ENCODE measurements around the gene UBA1. TPM values are rescaled to one million over a fixed set of nuclear protein-coding genes. Genes with fewer than 3 reads are reported as not detected.

The UBA1 gene
- total RNA-seq, 2 donors from 2014 or later = 236 to 259 TPM

DNA sequence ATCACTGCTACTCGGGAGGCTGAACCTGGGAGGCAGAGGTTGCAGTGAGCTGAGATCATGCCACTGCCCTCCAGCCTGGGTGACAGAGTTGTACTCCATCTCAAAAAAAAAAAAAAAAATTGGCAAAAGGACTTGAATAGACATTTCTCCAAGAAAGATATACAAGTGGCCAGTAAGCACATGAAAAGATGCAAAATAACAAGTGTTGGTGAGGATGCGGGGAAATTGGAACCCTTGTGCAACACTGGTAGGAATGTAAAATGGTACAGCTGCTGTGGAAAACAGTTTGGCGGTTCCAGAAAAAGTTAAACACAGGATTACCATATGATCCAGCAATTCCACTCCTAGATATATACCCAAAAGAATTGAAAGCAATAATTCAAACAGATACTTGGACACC lies 29.2 kb upstream of the UBA1 start:
- Mint-ChIP-seq H3K27ac (no peak overlapping the region), H3K36me3 (no peaks in the 10 kb centered on the region), H3K9me3 (no peaks in the 10 kb centered on the region)
- DNase-seq (ENCODE audit: low spot score in 2 of 2) = no peak
- no peak for ATAC-seq

DNA sequence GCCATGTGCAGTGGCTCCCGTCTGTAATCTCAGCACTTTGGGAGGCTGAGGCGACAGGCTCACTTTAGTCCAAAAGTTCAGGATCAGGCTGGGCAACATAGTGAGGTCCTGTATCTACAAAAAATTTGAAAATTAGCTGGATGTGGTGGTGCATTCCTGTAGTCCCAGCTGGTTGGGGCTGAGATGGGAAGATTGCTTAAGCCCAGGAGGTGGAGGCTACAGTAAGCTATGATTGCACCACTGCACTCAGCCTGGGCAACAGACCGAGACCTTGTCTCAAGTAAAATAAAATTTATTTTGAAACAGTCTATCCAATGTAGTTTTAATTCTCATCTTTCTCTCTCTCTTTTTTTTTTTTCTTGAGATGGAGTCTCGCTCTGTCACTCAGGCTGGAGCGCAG lies 27.5 kb upstream of the UBA1 start:
- no peaks in the 10 kb centered on the region for H3K9me3 Mint-ChIP-seq
- no peak for DNase-seq (ENCODE audit: low spot score in 2 of 2)

DNA sequence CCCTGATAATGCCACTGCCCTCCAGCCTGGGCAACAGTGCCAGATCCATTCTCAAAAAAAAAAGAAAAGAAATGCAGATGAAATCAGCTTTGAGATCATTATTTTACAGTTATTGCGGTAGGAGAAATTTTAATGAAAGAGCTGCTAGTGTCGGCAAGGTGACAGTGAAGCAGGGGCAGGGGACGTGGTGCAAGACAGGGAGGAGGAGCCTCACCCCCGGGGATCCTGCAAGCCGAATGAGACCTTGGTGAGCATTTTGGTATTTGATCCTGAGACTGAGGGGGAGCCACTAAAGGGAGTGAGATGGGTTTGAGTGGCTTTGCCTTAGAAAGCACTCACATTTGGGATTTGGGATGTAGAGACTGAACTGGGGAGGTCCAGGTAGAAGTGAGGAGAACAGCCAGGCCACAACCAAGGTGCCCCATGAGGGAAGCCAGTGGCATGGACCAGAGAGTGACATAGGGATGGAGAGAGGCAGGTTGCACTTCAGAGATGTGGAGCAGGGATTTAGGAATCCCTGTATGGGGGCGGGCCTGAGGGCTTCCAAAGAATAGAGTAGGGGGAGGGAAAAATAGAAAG lies 25.0 kb upstream of the UBA1 start:
- Mint-ChIP-seq H3K27ac (peak overlapping the region in 1 of 2 donors; percentile 93), H3K36me3 (no peaks in the 10 kb centered on the region), H3K9me3 (no peaks in the 10 kb centered on the region)
- ATAC-seq (no peak), DNase-seq (ENCODE audit: low spot score in 2 of 2) (no peak)

More for the DNA sequence above, 27.5 kb upstream of the UBA1 start:
- H3K27ac Mint-ChIP-seq = no peak overlapping the region
- H3K36me3 Mint-ChIP-seq = no peaks in the 10 kb centered on the region
- no peak for ATAC-seq

DNA sequence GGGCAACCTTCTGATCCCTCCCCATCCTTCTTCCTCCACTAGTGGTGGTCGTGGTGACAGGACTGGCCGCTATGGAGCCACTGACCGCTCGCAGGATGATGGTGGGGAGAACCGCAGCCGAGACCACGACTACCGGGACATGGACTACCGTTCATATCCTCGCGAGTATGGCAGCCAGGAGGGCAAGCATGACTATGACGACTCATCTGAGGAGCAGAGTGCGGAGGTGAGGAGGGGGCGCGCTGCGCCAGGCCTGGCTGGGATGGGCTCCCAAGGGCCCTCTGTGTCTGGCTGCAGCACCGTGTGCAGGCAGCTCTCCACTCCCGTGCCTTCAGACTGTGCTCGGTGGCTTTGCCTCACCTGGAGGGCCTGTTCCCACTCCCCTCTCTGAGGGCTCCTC lies 24.4 kb upstream of the UBA1 start:
- Mint-ChIP-seq H3K27ac (no peak overlapping the region), H3K9me3 (no peaks in the 10 kb centered on the region), H3K36me3 (no peaks in the 10 kb centered on the region)
- ATAC-seq (no peak), DNase-seq (ENCODE audit: low spot score in 2 of 2) (no peak)

DNA sequence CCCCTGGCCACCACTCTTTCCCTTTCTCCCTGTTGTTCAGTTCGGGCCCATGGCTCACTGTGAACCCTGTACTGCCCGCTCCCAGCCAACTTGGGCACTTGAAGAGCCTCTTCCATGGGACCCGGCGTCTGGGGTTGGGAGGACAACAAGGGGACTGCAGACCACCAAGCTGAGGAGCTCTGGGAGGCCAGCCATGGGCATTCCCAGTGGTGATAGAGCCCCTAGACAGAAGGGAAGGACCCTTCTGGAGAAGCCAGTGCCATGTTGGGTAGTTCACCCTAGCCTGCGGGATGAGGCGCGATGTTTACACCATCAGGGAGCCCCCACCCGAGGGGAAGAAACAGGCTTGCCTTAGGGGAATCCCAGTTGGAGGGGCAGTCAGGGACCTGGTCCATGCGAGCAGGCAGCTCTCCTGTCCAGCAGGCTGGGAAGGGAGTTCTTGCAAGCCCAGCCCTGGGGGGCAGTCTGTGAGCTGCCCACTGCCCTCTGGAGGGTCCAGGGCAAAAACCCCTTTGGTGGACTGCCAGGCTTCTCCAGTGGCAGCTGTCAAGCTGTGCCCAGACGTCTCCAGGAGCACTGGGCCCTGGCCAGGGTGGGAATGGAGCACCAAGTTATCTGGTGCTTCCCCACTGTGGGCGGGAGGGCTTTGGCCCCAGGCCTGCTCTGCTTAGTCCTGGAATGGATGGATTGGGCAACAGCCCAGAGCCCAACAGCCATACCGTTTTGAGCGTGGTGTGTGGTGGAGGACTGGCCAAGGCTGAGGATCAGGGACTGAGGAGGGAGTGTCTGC lies 23.7 kb upstream of the UBA1 start:
- ATAC-seq (no peak), DNase-seq (ENCODE audit: low spot score in 2 of 2) (no peak)
- H3K36me3 Mint-ChIP-seq = no peaks in the 10 kb centered on the region
- H3K27ac Mint-ChIP-seq = no peak overlapping the region
- H3K9me3 Mint-ChIP-seq = no peaks in the 10 kb centered on the region

DNA sequence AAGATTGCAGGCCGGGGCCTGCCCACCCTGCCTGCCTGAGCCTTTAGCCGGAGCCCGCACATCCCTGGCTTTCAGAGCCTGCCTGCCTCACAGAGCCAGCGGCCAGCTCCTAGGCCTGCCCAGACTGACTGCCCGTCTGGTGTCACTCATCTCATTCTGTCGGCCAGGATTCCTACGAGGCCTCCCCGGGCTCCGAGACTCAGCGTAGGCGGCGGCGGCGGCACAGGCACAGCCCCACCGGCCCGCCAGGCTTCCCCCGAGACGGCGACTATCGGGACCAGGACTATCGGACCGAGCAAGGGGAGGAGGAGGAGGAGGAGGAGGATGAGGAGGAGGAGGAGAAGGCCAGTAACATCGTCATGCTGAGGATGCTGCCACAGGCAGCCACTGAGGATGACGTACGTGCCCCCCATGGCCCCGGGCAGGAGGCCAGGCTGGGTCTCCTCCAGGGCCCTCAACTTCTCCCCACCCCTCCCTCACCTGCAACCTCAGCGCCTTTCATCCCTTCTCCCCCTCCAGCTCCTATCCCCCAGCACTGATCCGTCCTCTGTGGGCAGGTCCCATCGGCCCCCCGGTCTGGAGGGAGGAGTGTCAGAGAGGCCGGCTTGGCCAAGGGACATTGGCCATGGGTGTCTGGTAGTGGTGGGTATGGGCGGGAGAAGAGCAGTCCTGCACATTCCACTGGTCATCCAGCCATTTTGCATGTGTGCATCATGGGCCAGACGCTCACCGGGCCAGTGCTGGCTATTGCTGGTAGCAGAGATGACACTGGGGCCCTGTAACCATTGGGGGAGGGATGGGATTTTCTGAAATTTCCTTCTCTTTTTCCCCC lies 22.6 kb upstream of the UBA1 start:
- H3K36me3 Mint-ChIP-seq = no peaks in the 10 kb centered on the region
- no peak overlapping the region for H3K27ac Mint-ChIP-seq
- no peaks in the 10 kb centered on the region for H3K9me3 Mint-ChIP-seq
- no peak for DNase-seq (ENCODE audit: low spot score in 2 of 2)
- ATAC-seq = no peak

DNA sequence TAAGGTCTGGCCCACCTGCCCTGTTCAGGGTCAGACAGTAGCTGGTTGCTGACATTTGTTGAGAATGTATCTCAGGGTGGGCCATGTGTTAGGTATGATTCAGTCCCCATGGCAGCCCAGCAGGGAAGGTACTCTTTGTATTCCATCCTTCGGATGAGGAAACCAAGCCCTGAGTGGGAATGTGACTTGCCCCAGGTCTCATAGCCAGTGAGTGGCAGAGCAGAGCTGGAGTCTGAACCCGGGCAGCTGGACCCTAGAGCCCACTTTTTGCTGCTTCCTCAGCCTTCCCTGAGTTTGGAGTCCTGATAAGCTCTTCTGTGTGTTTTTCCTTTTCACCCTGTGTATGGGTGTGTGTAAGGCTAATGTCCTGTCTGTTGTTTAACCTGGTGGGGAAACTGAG lies 21.6 kb upstream of the UBA1 start:
- H3K36me3 Mint-ChIP-seq = no peaks in the 10 kb centered on the region
- DNase-seq (ENCODE audit: low spot score in 2 of 2) (no peak), ATAC-seq (no peak)
- peak overlapping the region in 1 of 2 donors; percentile 68 for H3K27ac Mint-ChIP-seq
- no peaks in the 10 kb centered on the region for H3K9me3 Mint-ChIP-seq

DNA sequence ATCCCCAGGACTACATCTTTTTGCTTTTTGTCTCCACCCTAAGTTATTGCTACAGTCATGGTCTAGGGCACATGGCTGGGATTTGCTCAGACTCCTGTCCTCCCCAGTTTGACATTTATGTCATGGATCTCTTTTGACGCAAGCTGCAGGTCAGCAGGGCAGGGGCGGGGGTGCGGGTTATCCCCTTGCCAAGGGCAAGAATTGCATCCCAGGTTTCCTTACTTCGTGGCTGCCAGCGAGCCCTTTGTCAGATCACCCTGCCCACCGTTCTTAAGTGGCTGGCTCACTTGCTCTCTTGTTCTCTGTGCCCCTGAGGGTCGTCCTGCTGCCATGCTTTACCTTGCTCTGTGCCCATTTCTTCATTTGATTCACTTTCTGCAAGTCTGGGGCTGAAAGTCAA lies 21.1 kb upstream of the UBA1 start:
- no peaks in the 10 kb centered on the region for H3K36me3 Mint-ChIP-seq

DNA sequence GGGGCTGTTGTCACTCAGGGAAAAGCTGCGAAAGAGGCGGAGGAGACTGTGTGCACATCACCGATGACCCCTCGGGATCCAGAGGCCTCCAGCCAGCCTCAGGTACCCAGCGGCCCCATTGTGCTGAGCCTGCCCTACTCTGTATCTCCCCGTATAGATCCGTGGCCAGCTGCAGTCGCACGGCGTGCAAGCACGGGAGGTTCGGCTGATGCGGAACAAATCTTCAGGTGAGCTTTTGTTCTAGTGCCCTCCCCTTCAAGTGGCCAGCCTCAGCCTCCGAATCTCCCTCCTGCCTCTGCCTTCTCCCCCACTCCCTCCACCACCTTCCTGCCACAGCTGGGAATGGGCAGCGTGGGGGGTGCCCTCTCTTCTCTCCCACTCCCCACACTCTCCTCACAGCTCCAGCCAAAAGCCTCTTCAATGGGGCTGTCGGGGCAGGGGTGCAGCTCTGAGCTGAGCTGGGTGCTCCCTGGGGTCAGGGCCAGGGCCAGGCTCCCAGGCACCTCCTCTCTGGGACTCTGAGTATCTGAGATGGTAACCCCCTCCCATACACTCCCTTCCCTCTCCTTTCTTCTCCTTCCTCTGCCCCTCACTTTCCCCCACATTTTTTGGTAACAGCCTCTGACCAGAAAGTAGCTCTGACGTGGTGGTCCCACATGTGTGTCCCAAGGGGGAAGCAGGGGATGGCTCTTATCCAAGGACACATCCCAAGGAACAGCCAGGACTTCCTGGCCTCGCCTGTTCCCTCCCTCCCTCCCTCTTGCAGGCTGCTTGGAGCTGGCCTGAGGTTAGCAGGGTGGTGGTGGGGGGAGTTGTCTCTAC lies 20.4 kb upstream of the UBA1 start:
- H3K36me3 Mint-ChIP-seq = no peaks in the 10 kb centered on the region
- ATAC-seq (no peak), DNase-seq (ENCODE audit: low spot score in 2 of 2) (no peak)
- H3K27ac Mint-ChIP-seq = no peak overlapping the region
- H3K9me3 Mint-ChIP-seq = no peaks in the 10 kb centered on the region

More for the DNA sequence above, 21.1 kb upstream of the UBA1 start:
- no peak for DNase-seq (ENCODE audit: low spot score in 2 of 2)
- H3K27ac Mint-ChIP-seq = no peak overlapping the region
- no peak for ATAC-seq
- H3K9me3 Mint-ChIP-seq = no peaks in the 10 kb centered on the region

DNA sequence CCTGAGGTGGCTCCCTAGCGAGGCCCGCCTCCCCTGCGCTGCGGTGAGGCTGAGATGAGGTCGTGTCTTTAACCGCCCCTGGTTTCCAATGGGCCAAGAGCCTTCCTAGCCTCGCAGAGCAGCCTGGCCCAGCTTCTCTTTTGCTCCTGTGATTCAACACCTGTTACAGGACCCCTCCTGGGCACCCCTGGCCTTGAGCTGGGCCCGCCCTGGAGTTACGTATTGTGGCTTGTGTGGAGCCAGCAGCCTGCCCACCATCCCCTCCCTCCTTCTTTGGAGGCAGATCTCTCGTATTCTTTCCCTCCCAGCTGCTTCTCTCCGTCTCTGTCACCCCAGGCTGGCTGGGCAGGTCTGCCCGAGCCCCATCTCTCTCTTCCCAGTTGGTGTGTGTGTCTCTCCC lies 19.3 kb upstream of the UBA1 start:
- no peaks in the 10 kb centered on the region for H3K9me3 Mint-ChIP-seq
- H3K36me3 Mint-ChIP-seq = no peaks in the 10 kb centered on the region
- H3K27ac Mint-ChIP-seq = no peak overlapping the region
- no peak for DNase-seq (ENCODE audit: low spot score in 2 of 2)
- ATAC-seq = no peak

DNA sequence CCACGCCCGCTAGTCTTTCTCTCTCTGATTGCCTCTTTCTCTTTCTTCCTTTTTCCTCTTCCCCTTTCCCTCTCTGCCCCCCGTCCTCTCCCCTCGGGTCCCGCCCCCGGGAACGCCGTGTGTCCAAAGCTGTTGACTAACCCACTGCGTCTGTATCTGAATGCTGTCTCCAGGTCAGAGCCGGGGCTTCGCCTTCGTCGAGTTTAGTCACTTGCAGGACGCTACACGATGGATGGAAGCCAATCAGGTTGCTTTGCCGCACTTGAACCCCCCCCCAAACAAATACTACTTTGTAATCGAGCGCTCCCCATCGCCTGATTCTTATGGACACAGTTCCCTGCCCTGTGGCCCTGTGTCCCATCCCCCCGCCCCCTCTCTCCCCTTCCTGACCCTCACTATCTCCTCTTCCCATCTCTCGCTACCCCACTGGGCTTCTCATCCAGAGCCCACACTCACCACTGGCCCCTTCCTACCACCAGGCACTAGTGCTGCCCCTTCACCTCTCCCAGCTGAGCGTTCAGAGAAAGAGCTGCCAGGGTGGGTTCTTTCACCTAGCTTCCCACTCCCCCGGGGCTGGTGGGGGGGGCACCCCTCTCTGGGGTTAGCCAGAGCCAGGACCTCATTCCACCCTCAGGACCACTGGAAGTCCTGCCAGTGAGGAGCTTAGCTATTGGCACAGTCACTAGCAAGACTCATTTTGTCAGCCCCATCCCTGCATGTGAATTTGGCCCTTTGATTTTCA lies 18.6 kb upstream of the UBA1 start:
- H3K27ac Mint-ChIP-seq = no peak overlapping the region
- H3K36me3 Mint-ChIP-seq = no peaks in the 10 kb centered on the region
- ATAC-seq (no peak), DNase-seq (ENCODE audit: low spot score in 2 of 2) (no peak)
- H3K9me3 Mint-ChIP-seq = no peaks in the 10 kb centered on the region

DNA sequence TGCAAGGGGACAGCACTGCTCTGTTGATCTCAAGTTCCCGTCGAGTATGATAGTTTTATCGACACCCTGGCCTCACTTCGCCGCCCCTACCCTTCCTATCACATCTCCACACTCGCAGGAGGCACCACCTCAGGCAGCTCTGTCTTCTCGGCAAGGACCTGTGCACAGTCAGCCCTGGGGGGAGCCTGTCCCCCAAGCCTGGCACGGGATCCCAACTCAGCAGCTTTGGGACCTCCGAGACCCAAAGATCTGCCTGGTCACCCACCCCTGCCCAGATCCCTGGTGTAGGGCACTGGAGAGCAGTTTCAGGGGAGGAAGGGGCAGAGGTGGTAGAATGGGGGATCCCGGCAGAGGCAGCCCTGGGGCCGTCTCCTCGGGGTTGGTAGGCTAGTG lies 18.0 kb upstream of the UBA1 start:
- Mint-ChIP-seq H3K36me3 (no peaks in the 10 kb centered on the region), H3K27ac (no peak overlapping the region), H3K9me3 (no peaks in the 10 kb centered on the region)
- no peak for ATAC-seq
- DNase-seq (ENCODE audit: low spot score in 2 of 2) = no peak

DNA sequence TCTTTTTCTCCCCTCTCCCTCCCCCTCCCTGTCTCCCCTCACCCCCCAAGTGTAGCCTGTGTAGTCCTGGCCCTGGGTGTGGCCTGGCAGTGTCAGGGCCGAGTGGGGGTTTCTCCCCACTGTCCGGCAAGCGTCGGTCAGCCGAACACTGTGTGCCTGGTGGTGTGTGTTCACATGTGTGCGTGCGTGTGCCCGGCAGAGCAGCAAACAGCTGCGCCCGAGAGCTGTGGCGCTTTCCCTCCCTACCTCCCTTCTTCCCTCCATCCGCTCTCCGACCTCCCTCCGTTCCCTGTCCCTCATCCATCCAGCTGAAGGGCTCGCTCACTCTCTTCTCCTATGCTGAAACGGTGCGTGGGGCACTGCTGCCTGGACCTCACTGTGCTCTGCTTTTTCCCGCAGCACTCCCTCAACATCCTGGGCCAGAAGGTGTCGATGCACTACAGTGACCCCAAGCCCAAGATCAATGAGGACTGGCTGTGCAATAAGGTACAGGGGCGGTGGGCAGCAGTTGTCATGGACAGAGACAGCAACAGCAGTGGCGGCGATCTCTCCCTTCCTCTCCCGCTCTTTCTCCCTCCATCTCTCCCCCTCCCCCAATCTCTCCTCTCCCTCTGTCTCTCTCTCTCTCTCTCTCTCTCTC lies 17.4 kb upstream of the UBA1 start:
- no peaks in the 10 kb centered on the region for H3K9me3 Mint-ChIP-seq
- H3K36me3 Mint-ChIP-seq = no peaks in the 10 kb centered on the region
- DNase-seq (ENCODE audit: low spot score in 2 of 2) (no peak), ATAC-seq (no peak)
- peak overlapping the region in 1 of 2 donors; percentile 36 for H3K27ac Mint-ChIP-seq

DNA sequence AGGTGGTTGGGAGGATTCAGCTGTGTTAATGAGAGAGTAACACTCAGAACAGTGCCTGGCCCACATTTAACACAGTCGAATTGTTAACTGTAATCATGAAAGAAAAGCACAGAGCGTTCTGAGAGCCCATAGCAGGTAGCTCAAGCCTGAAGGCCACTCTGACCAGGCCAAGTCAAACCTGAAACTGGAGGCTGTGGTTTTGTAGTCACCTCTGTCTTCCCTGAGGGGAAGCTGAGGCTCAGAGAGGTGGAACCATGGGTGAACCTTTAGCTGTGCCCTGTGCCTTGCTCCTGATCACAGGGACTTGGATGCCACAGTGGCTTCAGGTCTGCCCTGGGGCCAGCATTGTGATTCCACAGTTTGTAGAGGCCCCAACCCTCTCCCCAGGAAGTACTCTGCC lies 16.6 kb upstream of the UBA1 start:
- no peak for DNase-seq (ENCODE audit: low spot score in 2 of 2)
- peak in 1 of 2 donors; percentile 81 for ATAC-seq
- no peak overlapping the region for H3K27ac Mint-ChIP-seq
- H3K9me3 Mint-ChIP-seq = no peaks in the 10 kb centered on the region
- H3K36me3 Mint-ChIP-seq = no peaks in the 10 kb centered on the region

DNA sequence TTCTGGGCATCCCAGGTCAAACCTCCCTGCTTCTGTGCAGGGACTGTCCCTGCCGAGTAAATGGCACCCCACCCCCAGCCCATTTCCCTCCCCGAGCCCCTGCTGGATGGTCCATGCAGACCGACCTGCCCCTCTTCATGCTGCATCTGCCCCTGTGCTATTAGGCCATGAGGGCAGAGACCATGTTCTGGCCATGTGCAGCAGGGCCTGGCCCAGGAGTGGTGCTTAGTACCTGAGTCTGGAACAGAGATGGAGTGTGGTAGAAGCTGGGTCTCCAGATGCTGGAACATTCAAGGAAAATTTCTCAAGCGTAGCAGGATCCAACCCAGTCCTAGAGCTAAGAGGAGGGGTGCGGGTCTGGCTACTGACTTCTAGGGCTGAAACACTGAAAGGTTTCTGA lies 15.3 kb upstream of the UBA1 start:
- DNase-seq (ENCODE audit: low spot score in 2 of 2) (no peak), ATAC-seq (no peak)
- no peaks in the 10 kb centered on the region for H3K9me3 Mint-ChIP-seq
- H3K36me3 Mint-ChIP-seq = peaks cover 0 to 4% of the 10 kb centered on the region in 2 donors
- H3K27ac Mint-ChIP-seq = peak overlapping the region in 1 of 2 donors; percentile 96

Data from activated naive CD4-positive, alpha-beta T cell treated with anti-CD3 and anti-CD28 coated beads, Interleukin-2, amount 50 U/mL, for 72 hours (primary cell).